Gastroesophageal sphincter (tissue), 4 donors: ENCODE results near the gene ASB18. TPM values are rescaled to one million over a fixed set of nuclear protein-coding genes. Genes with fewer than 3 reads are reported as not detected.

ENCODE experiments used
- ATAC-seq: fragments of 150-250 bp; one replicate; pipeline ENCODE4 v1.9.1; 2016; ENCODE audit warnings: mild to moderate bottlenecking, moderate library complexity
- H3K27ac ChIP-seq, 4 donors: fragments of 200-600 bp; sonication (generic) in 3 of 4; 1 replicate in 3 of 4; 2 replicates in 1 of 4; pipeline ENCODE4 v1.5.1; 2016 to 2019
- H3K27me3 ChIP-seq: fragments of 200-600 bp; sonication (generic); one replicate; pipeline ENCODE4 v1.5.1; 2019
- H3K36me3 ChIP-seq, 2 donors: fragments of 200-600 bp; sonication (generic); one replicate each; pipeline ENCODE4 v1.5.1; 2019; ENCODE audit warnings: control low read depth in 1 of 2
- H3K4me1 ChIP-seq, 3 donors: fragments of 200-600 bp; sonication (generic); 1 replicate in 2 of 3; 2 replicates in 1 of 3; pipeline ENCODE4 v1.5.1; 2016 to 2019; ENCODE audit warnings: control low read depth in 2 of 3
- H3K4me3 ChIP-seq, 2 donors: fragments of 200-600 bp; sonication (generic); one replicate each; pipeline ENCODE4 v1.5.1; 2019; ENCODE audit warnings: mild to moderate bottlenecking in 1 of 2, moderate library complexity in 1 of 2
- H3K9me3 ChIP-seq, 3 donors: fragments of 200-600 bp; sonication (generic); one replicate each; pipeline ENCODE4 v1.5.1; 2017 to 2019; ENCODE audit warnings: control low read depth in 2 of 3
- CTCF ChIP-seq, 4 experiments: fragments of 200-600 bp in 2 of 4; fragments of 450-650 bp in 2 of 4; sonication (generic) in 1 of 4; IDR thresholded peaks; one replicate each; pipeline ENCODE4 v1.5.1; 2017 to 2019; ENCODE audit warnings: antibody characterized with exemption in 4 of 4, mild to moderate bottlenecking in 2 of 4, moderate library complexity in 2 of 4
- EP300 ChIP-seq: sonication (generic); formaldehyde crosslinking; IDR thresholded peaks from one replicate; pipeline ENCODE4 v1.6.1; 2017; ENCODE audit warnings: antibody characterized with exemption, mild to moderate bottlenecking
- POLR2A ChIP-seq, 2 donors: fragments of 450-650 bp; IDR thresholded peaks; one replicate each; pipeline ENCODE4 v1.6.1; 2017; ENCODE audit warnings: antibody characterized with exemption in 2 of 2, mild to moderate bottlenecking in 2 of 2, moderate library complexity in 1 of 2
- POLR2AphosphoS5 ChIP-seq: sonication (generic); formaldehyde crosslinking; IDR thresholded peaks from one replicate; pipeline ENCODE4 v1.6.1; 2017; ENCODE audit warnings: antibody characterized with exemption
- WGBS, 2 donors: methylation state at CpG; one replicate each; pipeline ENCODE4 v1.1.5; 2018; ENCODE audit warnings: low coverage in 1 of 2; 5-methylcytosine and 5-hydroxymethylcytosine counted together
- total RNA-seq, 4 donors: library from RNA; depleted of rRNA; stranded (reverse); fragments of >200 nt; gene quantifications; one replicate each; pipeline ENCODE4 v1.1.0, GENCODE V29; 2016

ASB18 gene
- total RNA-seq, 4 donors from 2014 or later = not detected

- Histone ChIP-seq H3K9me3 (peaks cover 0 to 32% (median 0%) of the 10 kb centered on the region in 3 donors), H3K4me3 (no peak overlapping the region), H3K27me3 (peaks cover 54% of the 10 kb centered on the region), H3K36me3 (no peaks in the 10 kb centered on the region), H3K4me1 (no peaks in the 10 kb centered on the region), H3K27ac (no peak overlapping the region)
- ATAC-seq = no peak
- WGBS, 2 donors = 88 to 97% methylated on average over 4 to 5 of the region's 5 CpGs
- TF ChIP-seq EP300 (no peak), POLR2A (IDR thresholded peaks at IDR 0.05) (no peak), CTCF (IDR thresholded peaks at IDR 0.05) (no peak), POLR2AphosphoS5 (no peak)
Measured at GRCh38 chr2:236204953-236205352, 59.3 kb downstream of the ASB18 start.

- Histone ChIP-seq H3K9me3 (peaks cover 0 to 20% (median 0%) of the 10 kb centered on the region in 3 donors), H3K36me3 (no peaks in the 10 kb centered on the region), H3K27me3 (peaks cover 25% of the 10 kb centered on the region), H3K4me1 (no peaks in the 10 kb centered on the region), H3K4me3 (no peak overlapping the region), H3K27ac (no peak overlapping the region)
- TF ChIP-seq POLR2AphosphoS5 = no peak
- TF ChIP-seq POLR2A (IDR thresholded peaks at IDR 0.05) = no peak
- no peak for TF ChIP-seq CTCF (IDR thresholded peaks at IDR 0.05)
- no peak for TF ChIP-seq EP300
- 46 to 60% methylated on average over 6 to 7 of the region's 7 CpGs for WGBS, 2 donors
- no peak for ATAC-seq
Measured at GRCh38 chr2:236200378-236200777, 63.8 kb downstream of the ASB18 start.

- no peaks in the 10 kb centered on the region for H3K4me1 ChIP-seq
- H3K36me3 ChIP-seq = no peaks in the 10 kb centered on the region
- 80 to 82% methylated on average over 2 to 6 of the region's 7 CpGs for WGBS, 2 donors
- no peak for TF ChIP-seq CTCF (IDR thresholded peaks at IDR 0.05)
- TF ChIP-seq POLR2A (IDR thresholded peaks at IDR 0.05) = no peak
- TF ChIP-seq POLR2AphosphoS5 = no peak
- no peak for TF ChIP-seq EP300
- H3K27ac ChIP-seq = no peak overlapping the region
- H3K9me3 ChIP-seq = peaks cover 0 to 6% (median 0%) of the 10 kb centered on the region in 3 donors
- H3K27me3 ChIP-seq = no peaks in the 10 kb centered on the region
- no peak overlapping the region for H3K4me3 ChIP-seq
- ATAC-seq = no peak
Measured at GRCh38 chr2:236196366-236196765, 67.8 kb downstream of the ASB18 start.

GRCh38 chr2:236195726-236196125 is 68.5 kb downstream of the ASB18 start:
- Histone ChIP-seq H3K27me3 (no peaks in the 10 kb centered on the region), H3K27ac (no peak overlapping the region), H3K36me3 (no peaks in the 10 kb centered on the region), H3K4me3 (no peak overlapping the region), H3K4me1 (no peaks in the 10 kb centered on the region), H3K9me3 (peaks cover 0 to 6% (median 0%) of the 10 kb centered on the region in 3 donors)
- 85 to 100% methylated on average over 4 to 7 of the region's 12 CpGs for WGBS, 2 donors
- ATAC-seq = no peak
- no peak for TF ChIP-seq POLR2AphosphoS5
- no peak for TF ChIP-seq POLR2A (IDR thresholded peaks at IDR 0.05)
- no peak for TF ChIP-seq CTCF (IDR thresholded peaks at IDR 0.05)
- no peak for TF ChIP-seq EP300

GRCh38 chr2:236194786-236195185 is 69.4 kb downstream of the ASB18 start:
- Histone ChIP-seq H3K4me1 (no peaks in the 10 kb centered on the region), H3K27ac (no peak overlapping the region), H3K9me3 (peaks cover 0 to 6% (median 0%) of the 10 kb centered on the region in 3 donors), H3K4me3 (no peak overlapping the region), H3K36me3 (no peaks in the 10 kb centered on the region), H3K27me3 (no peaks in the 10 kb centered on the region)
- WGBS, 2 donors = 79 to 91% methylated on average over 7 to 9 of the region's 12 CpGs
- no peak for ATAC-seq
- TF ChIP-seq CTCF (IDR thresholded peaks at IDR 0.05) = no peak
